Stimulated activated CD8-positive, alpha-beta memory T cell treated with anti-CD3 and anti-CD28 coated beads, Interleukin-4, amount 100 ng/mL, for 24 hours (primary cell): ENCODE results near the gene FRMD4A.
A peak's percentile ranks its signal among the peaks of the same experiment; 100 is the strongest.
"Not testable (repeated sequence)": the region's sequence is repeated elsewhere in the genome, so short reads cannot be mapped to it uniquely, and the experiment has no call there.

Experiments used
- DNase-seq: peaks from one replicate; pipeline ENCODE4 v3.0.0-alpha.2; 2020; ENCODE audit warnings: low read depth

Gene FRMD4A

DNA sequence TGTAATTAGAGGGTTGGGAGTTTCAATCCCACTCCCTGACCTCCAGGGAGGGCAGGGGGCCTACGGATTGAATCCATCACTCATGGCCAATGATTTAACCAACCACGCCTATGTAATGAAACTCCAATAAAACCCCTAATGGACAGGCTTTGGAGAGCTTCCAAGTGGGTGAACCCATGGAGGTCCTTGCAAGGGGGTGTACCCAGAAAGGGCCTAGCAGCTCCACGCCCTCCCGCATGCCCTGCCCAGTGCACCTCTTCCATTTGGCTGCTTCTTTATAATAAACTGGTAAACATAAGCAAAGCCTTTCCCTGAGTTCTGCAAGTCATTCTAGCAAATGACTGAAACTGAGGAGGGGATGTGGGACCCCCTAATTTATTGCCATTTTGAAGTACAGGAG lies 280.1 kb downstream of the FRMD4A start:
- no peak for DNase-seq

DNA sequence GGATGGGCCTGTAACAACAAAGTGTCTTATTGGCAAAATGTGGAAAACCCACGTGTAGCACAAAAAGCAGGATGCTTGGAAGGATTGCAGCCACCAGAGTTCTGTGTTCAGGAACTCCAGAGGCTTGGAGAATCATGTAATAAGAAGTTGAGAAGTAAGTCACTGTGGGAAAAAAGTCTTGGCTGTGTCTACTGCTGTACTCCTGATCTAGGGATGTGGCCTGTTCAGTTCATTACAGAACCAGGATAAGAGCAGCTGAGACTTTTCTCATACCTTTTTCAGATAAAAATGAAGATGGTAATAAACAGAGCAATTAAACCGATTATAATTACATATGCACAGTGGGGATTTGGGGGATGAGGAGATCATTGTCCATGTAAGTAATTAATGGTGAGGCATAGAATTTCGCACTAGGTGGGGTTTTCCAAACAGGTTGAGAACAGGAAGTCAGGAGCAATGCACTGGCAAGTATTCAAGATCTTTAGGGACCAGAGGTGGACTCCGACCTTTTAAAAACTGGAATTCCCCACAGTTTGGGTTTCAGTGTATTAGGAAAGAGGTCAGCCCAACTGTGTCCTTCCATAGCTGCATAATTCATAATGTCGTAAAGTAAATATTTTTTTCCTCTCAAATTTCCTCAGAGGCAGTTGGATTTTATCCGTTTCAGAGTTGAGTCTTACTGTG lies 281.7 kb downstream of the FRMD4A start:
- no peak for DNase-seq

DNA sequence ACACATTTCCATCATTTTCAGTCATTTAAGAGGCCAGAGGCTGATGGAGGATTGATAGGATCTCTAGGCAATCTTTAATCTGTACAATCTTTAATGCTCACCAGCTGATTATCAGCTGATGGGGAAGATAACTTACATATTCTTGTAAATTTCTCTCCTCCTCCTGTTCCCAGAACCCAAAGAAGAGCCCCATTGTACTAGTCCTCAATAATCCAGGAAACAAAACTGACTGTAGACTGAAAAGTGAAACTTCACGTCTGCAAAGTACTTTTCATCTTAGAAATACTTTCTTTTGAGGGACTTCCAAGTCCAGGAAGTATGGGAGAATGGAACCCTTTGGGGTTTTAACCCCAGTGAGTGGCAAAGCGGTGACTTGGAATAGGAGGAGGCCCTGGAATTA lies 283.3 kb downstream of the FRMD4A start:
- DNase-seq: no peak

GRCh38 chr10:14042051-14042450 lies 288.7 kb downstream of the FRMD4A start:
- DNase-seq: not testable (repeated sequence)

DNA sequence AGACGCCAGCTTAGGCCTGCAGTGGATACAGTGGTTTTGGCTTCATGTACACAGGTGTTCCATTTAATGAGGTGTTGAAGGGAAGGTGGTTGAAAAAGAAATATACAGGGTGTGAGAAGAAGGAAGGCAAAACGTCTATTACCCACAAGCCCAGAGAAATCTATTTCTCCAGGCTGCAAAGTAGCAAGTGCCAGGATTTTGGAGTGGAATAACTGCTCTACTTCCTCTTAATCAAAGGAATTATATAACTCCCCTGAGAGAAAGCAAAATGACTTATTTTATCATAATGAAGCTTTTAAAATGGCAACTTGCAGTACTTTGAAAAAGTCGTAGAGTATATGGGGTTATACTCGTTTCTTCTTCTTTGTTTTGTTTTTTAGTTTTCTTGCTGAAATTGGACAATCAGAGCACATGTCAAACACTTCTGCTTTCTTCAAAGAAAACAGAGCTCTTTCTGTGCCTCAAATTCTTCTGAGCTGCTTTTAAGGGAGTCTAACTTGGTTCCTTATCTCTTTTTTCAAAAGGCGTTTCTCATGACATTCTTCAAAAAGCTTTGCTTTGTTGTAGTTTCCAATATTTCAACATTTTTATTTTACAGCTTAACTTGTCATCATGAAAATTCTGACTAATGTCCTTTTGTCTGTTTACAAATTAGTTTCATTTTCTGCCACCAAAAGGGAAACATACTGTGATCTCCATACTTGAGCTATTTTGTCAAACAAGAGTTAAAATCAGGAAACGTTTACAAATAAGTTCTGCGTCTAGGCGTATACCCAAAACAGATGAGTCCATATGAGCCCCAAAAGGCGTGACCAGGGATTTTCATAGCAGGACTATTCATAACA lies 289.7 kb downstream of the FRMD4A start:
- DNase-seq: no peak

DNA sequence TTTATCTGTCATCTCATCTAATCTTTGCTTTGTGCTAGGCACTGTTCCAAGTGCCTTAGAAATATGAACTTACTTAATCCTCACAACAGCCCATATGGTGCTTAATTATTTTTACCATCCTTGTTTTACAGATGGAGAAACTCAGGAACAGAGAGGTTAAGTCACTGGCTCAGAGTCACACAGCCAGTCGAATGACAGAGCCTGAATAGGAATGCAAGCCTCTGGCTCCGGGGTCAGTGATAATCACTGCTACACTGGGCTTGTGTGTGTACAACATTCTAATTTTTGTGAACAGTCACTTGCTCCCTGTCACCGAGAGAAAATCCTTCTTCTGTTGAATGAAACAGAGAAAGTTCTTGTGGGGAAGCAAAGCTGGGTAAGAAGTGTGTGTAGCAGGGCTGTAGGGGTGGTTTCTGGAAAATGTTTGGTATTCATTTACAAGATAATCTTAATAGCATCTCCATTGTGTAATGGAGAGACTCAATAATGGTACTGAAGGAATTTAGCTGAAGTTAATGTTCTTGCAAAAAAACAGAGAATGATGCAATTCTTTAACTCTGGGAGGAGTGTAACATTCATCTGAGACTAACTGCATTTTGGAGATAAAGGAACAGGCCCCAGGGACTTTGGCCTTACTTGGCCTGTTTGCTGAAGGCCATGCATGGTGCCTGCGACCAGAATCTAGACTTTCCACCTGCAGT lies 290.6 kb downstream of the FRMD4A start:
- DNase-seq: no peak

DNA sequence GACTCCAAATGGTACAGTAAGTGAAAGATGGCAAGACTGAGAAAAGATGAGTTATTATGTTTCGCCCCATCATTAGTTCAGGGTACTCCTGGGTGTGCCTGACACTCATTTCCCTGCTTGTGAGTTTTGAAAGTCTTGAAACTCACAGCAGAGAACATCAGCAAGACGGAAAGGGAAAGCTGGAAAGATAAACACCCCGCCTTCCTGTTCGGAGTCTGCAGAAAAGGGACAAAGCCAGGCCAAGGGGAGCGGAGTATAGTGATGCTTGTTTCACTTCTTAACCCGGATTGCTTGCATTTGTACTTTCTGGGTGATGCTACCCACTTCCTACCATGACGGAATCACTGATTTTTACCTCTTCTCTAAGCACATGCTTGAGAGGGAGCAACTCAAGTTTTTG lies 294.5 kb downstream of the FRMD4A start:
- DNase-seq: no peak

- DNase-seq: no peak
Observed at GRCh38 chr10:14035506-14035905, 295.2 kb downstream of the FRMD4A start.

DNA sequence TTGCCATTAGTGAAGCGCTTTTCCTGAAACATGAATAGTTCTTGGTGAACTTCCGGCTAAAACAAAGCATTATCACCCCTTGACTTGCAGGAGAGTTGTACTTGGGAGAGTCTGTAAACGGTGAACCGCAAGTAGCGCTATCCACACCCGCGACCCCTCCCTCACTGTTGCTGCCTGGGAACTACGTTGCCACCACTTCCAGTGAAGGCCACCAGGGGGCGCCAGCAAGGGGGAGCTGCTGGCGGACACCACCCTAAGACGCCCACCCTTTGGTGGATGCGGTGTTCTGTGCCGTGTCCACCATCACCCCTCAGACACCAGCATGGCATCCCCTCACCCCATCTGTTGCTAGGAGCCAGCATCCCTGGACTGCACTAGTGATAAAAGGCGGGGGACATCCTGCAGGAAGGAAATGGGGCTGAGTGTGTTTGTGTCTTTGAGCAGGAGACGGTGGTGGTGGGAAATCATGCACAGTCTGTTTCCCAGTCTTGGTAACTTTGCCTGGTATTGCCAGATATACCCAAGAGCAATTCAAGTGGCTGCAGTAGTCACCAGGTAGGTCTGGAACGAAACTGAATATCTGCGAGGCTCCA lies 298.2 kb downstream of the FRMD4A start:
- peak; percentile 19 for DNase-seq

GRCh38 chr10:14026325-14026724 lies 304.4 kb downstream of the FRMD4A start:
- no peak for DNase-seq

DNA sequence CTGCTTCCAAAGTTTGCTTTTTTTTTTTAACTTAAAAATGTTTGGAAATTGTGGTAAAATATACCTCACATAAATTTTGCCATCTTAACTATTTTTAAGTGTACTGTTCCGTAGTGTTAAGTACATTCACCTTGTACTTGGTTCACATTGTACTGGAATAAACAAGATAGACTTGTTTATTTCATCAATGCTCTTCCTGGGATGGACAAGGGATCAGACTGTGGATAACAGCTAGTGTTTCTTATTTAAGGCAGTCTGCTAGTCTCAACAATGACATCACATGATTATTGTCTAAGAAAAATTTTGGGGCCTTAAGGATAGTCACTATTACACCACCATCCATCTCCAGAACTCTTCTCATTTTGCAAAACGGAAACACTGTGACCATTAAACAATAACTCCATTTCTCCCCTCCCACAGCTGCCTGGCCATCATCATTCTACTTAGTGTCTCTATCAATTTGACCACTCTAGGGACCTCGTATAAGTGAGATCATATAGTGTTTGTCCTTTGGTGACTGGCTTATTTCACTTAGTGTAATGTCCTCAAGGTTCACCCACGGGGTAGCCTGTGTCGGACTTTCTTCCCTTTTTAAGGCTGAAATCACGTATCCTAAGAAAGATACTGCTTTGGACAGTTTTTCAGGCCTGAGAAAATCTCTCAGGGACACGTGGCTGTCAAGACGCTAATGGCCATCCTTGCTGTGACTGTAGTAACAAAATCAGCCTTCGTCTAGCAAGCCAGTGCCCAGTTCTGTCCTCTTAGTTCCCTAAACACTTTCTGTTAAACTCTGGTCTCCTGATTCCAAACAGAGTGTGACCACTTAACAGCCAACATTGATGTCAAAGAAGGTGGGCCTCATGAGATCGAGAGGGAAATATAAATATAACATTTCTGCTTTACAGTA lies 305.2 kb downstream of the FRMD4A start:
- no peak for DNase-seq

DNA sequence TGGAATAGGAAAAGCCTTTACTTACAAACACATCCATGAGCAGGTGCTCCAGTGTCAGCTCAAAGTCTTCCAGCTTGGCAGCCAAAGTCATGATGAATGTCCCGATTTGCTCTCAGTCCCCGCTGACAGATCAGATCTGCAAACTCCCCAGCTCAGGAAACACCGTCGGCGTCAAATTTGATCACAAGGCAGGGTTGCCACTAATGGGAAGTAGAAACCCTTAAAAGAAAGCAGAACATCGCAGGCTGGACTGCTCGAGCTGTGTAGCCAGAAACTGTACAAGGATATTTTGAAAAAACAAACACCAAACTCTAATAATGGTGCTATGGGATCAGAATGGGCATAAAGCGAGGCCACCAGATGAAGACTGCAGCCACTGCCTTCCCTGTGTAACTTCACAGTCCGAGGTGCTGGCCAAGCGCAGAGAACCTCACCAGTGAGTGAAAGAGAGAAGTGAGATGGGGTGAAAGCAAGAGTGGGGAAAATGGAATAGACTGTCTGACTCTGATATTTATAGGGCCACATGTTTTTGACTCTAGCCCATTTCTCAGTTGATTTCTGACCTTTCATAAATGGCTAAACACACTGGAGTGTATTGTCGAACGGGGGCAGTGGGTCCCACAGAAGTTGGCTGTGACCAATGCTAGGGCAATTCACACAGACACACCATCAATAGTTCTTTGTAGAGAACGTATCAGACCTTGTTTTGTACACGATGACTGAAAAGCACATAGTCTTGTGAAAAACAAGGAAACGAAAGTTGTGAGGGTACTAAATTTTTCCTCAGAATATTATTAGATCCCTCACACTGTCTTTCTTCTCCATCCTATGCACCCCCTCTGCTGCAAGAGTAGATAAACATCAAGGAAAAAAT lies 306.2 kb downstream of the FRMD4A start:
- DNase-seq: no peak

DNA sequence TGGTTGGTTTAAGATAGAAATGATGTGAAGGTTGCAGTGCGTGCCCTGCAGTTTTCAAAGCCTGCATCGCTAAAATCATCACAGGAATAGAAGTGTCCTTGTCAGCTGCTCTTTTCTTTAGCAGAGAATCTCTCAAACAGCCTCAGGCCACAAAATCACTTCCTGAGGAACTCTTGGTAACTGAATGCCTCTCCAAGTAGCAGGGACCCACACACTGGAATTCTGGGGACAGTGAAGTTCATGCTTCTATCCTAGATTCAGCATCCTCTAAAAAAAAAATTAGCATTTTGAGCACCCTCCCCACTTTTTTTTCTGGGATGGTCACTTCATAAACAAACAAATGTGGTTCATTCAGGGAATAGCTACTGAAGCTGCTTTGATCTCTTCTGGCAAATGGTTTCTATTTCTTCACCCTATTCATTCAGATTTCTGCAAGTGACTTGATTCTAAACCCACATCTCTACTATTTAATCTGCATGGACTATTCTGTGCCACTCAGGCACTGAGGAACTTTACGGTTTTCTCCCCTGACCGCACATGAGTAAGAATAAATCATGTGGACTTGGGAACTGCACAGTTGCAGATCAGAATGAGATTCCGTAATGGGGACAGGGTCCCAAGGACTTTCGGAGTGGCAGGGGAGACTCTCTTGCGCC lies 306.9 kb downstream of the FRMD4A start:
- DNase-seq: no peak

GRCh38 chr10:14022954-14023672 lies 307.6 kb downstream of the FRMD4A start:
- no peak for DNase-seq

- DNase-seq: no peak
Observed at GRCh38 chr10:14022052-14022451, 308.7 kb downstream of the FRMD4A start.

DNA sequence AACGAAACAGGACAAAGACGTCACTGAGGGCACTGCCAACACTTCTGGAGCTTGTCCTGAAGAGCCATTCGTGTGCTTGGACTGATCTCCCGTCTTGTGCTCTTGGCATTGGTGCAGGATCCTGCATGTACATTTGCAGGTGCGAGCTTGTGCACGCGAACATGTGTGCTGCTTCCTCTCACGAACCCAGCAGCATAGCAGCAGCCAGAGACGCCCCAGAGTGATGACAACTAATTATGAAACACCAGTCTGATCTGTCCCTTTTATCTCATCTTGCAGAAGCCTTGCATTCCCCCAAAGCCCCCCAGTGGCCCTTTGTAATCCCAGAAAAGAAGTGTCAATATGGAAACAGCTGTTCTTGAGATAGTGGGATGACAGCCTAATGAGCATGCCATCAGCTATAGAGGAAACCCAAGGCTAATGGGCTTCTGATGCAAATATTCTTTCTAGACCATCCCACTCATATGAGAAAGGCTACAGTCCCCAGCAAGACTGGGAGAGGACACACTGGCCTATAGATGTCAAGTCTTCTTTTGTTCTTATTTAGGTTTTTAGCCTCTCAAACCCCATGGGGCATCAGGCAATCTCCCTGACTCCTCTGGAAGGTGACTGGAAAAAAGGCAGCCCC lies 310.6 kb downstream of the FRMD4A start:
- no peak for DNase-seq

DNA sequence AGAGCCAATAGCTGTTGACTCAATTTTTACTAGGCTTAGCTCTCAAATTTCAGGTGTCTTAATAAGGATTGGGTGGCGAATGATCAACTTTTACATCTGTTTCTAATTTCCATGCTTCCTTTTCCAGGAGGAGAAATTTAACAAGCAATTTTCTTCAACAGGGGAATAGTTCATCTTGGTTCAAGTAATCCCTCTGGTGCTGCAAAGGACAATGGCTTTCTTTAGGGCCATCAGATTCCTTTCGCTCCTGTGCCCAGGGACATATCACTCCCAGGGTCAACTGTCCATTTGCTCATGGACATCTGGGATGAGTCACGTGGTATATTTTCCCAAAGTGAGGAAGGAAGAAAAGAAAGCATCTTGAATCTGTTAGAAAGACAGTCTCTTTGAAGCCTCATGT lies 313.3 kb downstream of the FRMD4A start:
- DNase-seq: no peak

DNA sequence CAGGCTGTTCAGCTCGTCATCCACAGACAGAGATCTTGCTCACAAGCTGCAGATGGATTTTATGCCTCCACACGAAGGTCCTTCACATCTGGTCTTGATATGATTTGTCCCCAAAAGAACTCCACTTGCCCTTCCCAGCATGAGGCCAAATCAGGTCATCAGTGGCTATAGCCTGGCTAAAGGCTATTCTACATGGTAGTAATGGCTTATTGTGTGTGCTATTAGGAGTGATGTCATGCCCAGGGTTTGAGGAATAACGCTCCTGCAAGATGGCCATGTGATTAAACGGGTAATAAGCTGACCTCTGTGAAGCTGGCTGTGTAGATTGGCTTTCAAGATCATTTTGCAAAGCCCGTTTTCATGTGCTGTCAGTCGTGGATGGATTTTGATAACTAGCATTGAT lies 313.8 kb downstream of the FRMD4A start:
- DNase-seq: no peak

GRCh38 chr10:14016011-14016536 lies 314.6 kb downstream of the FRMD4A start:
- DNase-seq: no peak
